Measurements from ENCODE around the gene CDK5RAP1.

- no peak for TF ChIP-seq CTCF (IDR thresholded peaks at IDR 0.05; ENCODE audit: low read depth, low read length, missing input control)
- no peak for TF ChIP-seq REST (IDR thresholded peaks at IDR 0.05)
- no peak for TF ChIP-seq SP1 (IDR thresholded peaks at IDR 0.05)
These were observed 63.7 kb downstream of the CDK5RAP1 start for GRCh38 chr20:33337531-33338165.

All from liver (tissue), 3 donors.